HepG2 (cell line): Measurements from ENCODE around the gene ZBTB46. TPM values are rescaled to one million over a fixed set of nuclear protein-coding genes. Genes with fewer than 3 reads are reported as not detected.

Experiments used
- DNMT1 ChIP-seq: sonication (generic); formaldehyde crosslinking; IDR thresholded peaks from 2 replicates; pipeline ENCODE4 v1.5.1; 2020; ENCODE audit warnings: mild to moderate bottlenecking, missing genetic modification reagents
- ERF ChIP-seq: IDR thresholded peaks from 2 replicates; pipeline ENCODE4 v1.6.1; 2018; ENCODE audit warnings: missing biosample characterization, missing genetic modification reagents
- GATAD1 ChIP-seq: IDR thresholded peaks from 2 replicates; pipeline ENCODE4 v1.6.1; 2016; ENCODE audit warnings: missing genetic modification reagents, missing compliant biosample characterization
- MAFG ChIP-seq: sonication (generic); formaldehyde crosslinking; IDR thresholded peaks from 2 replicates; pipeline ENCODE4 v1.5.1; 2020; ENCODE audit warnings: mild to moderate bottlenecking, missing genetic modification reagents
- MXD4 ChIP-seq: IDR thresholded peaks from 2 replicates; pipeline ENCODE4 v1.6.1; 2016; ENCODE audit warnings: mild to moderate bottlenecking, missing biosample characterization, missing genetic modification reagents
- NR2F2 ChIP-seq: IDR thresholded peaks from 2 replicates; pipeline ENCODE4 v1.6.1; 2012; ENCODE audit warnings: low read depth, inconsistent platforms, borderline replicate concordance
- SP4 ChIP-seq: sonication (generic); formaldehyde crosslinking; IDR thresholded peaks from 2 replicates; pipeline ENCODE4 v1.8.1; 2023; ENCODE audit warnings: mild to moderate bottlenecking, missing genetic modification reagents
- SRSF4 ChIP-seq: fragments of 200-400 bp; formaldehyde crosslinking; IDR thresholded peaks from one replicate; pipeline ENCODE4 v1.6.1; 2018; ENCODE audit warnings: mild to moderate bottlenecking, low read depth, low read length, moderate library complexity; ENCODE audit not compliant: poor library complexity, severe bottlenecking
- TMF1 ChIP-seq: sonication (generic); formaldehyde crosslinking; IDR thresholded peaks from 2 replicates; pipeline ENCODE4 v1.8.1; 2022; ENCODE audit warnings: low read depth, missing genetic modification reagents
- ZFP62 ChIP-seq: sonication (generic); formaldehyde crosslinking; IDR thresholded peaks from 2 replicates; pipeline ENCODE4 v1.4.0; 2020; ENCODE audit warnings: missing genetic modification reagents
- ZNF138 ChIP-seq: sonication (generic); formaldehyde crosslinking; IDR thresholded peaks from 2 replicates; pipeline ENCODE4 v1.5.0; 2020; ENCODE audit warnings: mild to moderate bottlenecking, low read depth, missing genetic modification reagents
- ZNF160 ChIP-seq: sonication (generic); formaldehyde crosslinking; IDR thresholded peaks from 2 replicates; pipeline ENCODE4 v1.8.0; 2022; ENCODE audit warnings: mild to moderate bottlenecking, inconsistent platforms, missing genetic modification reagents
- ZNF225 ChIP-seq: sonication (generic); formaldehyde crosslinking; IDR thresholded peaks from 2 replicates; pipeline ENCODE4 v1.4.0; 2020; ENCODE audit warnings: mild to moderate bottlenecking, missing genetic modification reagents
- ZNF460 ChIP-seq: sonication (generic); formaldehyde crosslinking; IDR thresholded peaks from 2 replicates; pipeline ENCODE4 v1.5.1; 2020; ENCODE audit warnings: missing genetic modification reagents, mild to moderate bottlenecking, borderline replicate concordance
- ZNF598 ChIP-seq: sonication (generic); formaldehyde crosslinking; IDR thresholded peaks from 2 replicates; pipeline ENCODE4 v1.5.1; 2020; ENCODE audit warnings: mild to moderate bottlenecking, missing genetic modification reagents, borderline replicate concordance
- ZNF615 ChIP-seq: sonication (generic); formaldehyde crosslinking; IDR thresholded peaks from 2 replicates; pipeline ENCODE4 v1.5.0; 2020; ENCODE audit warnings: mild to moderate bottlenecking, missing genetic modification reagents, borderline replicate concordance
- polyA plus RNA-seq, 8 experiments: library from polyadenylated mRNA; depleted of rRNA in 3 of 8; stranded (reverse) in 7 of 8; unstranded in 1 of 8; fragments of >200 nt; fragmentation: Illumina TruSeq in 4 of 8; extraction: Trizol in 4 of 8; gene quantifications; 2 replicates each; pipeline versions ENCODE4 v1.2.1 to v1.2.3, GENCODE V29; 2011 to 2016; ENCODE audit warnings: low read depth in 4 of 8, missing spikeins in 1 of 8, mixed read lengths in 1 of 8; ENCODE audit not compliant: insufficient read depth in 1 of 8
- total RNA-seq, 5 experiments: library from RNA; depleted of rRNA; stranded (reverse); fragments of >200 nt; fragmentation: Illumina TruSeq; extraction: Trizol; gene quantifications; 2 replicates each; pipeline ENCODE4 v1.2.3, GENCODE V29; 2016; ENCODE audit warnings: low read depth in 1 of 5
- TF ChIP-seq, protein P1 (sequence below), 2 experiments: fragments of 450-650 bp in 1 of 2; sonication (generic) in 1 of 2; formaldehyde crosslinking in 1 of 2; IDR thresholded peaks; 2 replicates each; pipeline versions ENCODE4 v1.6.1 to v1.8.0; 2016 to 2022; ENCODE audit warnings: antibody characterized with exemption in 1 of 2, mild to moderate bottlenecking in 1 of 2, missing genetic modification reagents in 1 of 2
- TF ChIP-seq, protein P2 (sequence below): sonication (generic); formaldehyde crosslinking; IDR thresholded peaks from 2 replicates; pipeline ENCODE4 v1.8.1; 2023; ENCODE audit warnings: missing genetic modification reagents, mild to moderate bottlenecking, borderline replicate concordance
- TF ChIP-seq, protein P3 (sequence below): sonication (generic); formaldehyde crosslinking; IDR thresholded peaks from 2 replicates; pipeline ENCODE4 v1.4.0; 2020; ENCODE audit warnings: missing genetic modification reagents, mild to moderate bottlenecking, borderline replicate concordance

ZBTB46 gene
- total and polyA plus RNA-seq, 2 of the 13 experiments (the other 11 are each of a cell fraction or from before 2014, with no cell fraction given): 1.6 to 13.5 TPM

GRCh38 chr20:63734111-63734945 is 96.7 kb downstream of the ZBTB46 start (continued):
- no peak for TF ChIP-seq MAFG (CRISPR knock-in tag)
- peak; percentile 75; the same call in 1 of the 2 replicates for TF ChIP-seq TMF1
- no peak for TF ChIP-seq ZNF225
- TF ChIP-seq, protein P1, sequence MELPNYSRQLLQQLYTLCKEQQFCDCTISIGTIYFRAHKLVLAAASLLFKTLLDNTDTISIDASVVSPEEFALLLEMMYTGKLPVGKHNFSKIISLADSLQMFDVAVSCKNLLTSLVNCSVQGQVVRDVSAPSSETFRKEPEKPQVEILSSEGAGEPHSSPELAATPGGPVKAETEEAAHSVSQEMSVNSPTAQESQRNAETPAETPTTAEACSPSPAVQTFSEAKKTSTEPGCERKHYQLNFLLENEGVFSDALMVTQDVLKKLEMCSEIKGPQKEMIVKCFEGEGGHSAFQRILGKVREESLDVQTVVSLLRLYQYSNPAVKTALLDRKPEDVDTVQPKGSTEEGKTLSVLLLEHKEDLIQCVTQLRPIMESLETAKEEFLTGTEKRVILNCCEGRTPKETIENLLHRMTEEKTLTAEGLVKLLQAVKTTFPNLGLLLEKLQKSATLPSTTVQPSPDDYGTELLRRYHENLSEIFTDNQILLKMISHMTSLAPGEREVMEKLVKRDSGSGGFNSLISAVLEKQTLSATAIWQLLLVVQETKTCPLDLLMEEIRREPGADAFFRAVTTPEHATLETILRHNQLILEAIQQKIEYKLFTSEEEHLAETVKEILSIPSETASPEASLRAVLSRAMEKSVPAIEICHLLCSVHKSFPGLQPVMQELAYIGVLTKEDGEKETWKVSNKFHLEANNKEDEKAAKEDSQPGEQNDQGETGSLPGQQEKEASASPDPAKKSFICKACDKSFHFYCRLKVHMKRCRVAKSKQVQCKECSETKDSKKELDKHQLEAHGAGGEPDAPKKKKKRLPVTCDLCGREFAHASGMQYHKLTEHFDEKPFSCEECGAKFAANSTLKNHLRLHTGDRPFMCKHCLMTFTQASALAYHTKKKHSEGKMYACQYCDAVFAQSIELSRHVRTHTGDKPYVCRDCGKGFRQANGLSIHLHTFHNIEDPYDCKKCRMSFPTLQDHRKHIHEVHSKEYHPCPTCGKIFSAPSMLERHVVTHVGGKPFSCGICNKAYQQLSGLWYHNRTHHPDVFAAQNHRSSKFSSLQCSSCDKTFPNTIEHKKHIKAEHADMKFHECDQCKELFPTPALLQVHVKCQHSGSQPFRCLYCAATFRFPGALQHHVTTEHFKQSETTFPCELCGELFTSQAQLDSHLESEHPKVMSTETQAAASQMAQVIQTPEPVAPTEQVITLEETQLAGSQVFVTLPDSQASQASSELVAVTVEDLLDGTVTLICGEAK (IDR thresholded peaks at IDR 0.05): no peak
- TF ChIP-seq, protein P1 (CRISPR knock-in tag; IDR thresholded peaks at IDR 0.05): no peak
- TF ChIP-seq, protein P2, sequence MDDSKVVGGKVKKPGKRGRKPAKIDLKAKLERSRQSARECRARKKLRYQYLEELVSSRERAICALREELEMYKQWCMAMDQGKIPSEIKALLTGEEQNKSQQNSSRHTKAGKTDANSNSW (CRISPR knock-in tag): no peak
- TF ChIP-seq ZNF460 (CRISPR knock-in tag): peak; percentile 23; the same call in 1 of the 2 replicates
- TF ChIP-seq ZFP62 (CRISPR knock-in tag): no peak
- TF ChIP-seq MXD4: no peak
- no peak for TF ChIP-seq SRSF4
- TF ChIP-seq ZNF160 (CRISPR knock-in tag): 0 out of 2 replicates have a peak, but pooled peaks have one; percentile 9
- TF ChIP-seq SP4: peak; percentile 53
- no peak for TF ChIP-seq GATAD1 (CRISPR knock-in tag)
- TF ChIP-seq DNMT1 (CRISPR knock-in tag): peak; percentile 93; the same call in 1 of the 2 replicates
- TF ChIP-seq NR2F2: peak; percentile 88
- TF ChIP-seq ZNF138 (CRISPR knock-in tag): no peak
- no peak for TF ChIP-seq ERF (CRISPR knock-in tag)
- no peak for TF ChIP-seq ZNF615 (CRISPR knock-in tag)
- TF ChIP-seq ZNF598 (CRISPR knock-in tag): 0 out of 2 replicates have a peak, but pooled peaks have one; percentile 48
- TF ChIP-seq, protein P3, sequence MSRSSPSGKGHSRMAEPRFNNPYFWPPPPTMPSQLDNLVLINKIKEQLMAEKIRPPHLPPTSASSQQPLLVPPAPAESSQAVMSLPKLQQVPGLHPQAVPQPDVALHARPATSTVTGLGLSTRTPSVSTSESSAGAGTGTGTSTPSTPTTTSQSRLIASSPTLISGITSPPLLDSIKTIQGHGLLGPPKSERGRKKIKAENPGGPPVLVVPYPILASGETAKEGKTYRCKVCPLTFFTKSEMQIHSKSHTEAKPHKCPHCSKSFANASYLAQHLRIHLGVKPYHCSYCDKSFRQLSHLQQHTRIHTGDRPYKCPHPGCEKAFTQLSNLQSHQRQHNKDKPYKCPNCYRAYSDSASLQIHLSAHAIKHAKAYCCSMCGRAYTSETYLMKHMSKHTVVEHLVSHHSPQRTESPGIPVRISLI (CRISPR knock-in tag): no peak
